Activated CD8-positive, alpha-beta memory T cell treated with anti-CD3 and anti-CD28 coated beads, Interleukin-2, amount 50 U/mL, for 48 hours (primary cell): ENCODE results near the gene CARS1.

Source experiments
- DNase-seq: peaks from one replicate; pipeline ENCODE4 v3.0.0-alpha.2; 2020

Gene CARS1

GRCh38 chr11:3058753-3059664 is 1.8 kb upstream of the CARS1 start:
- no peak for DNase-seq

GRCh38 chr11:3056296-3057068 is 741 bp downstream of the CARS1 start:
- DNase-seq: peak; percentile 65

DNA sequence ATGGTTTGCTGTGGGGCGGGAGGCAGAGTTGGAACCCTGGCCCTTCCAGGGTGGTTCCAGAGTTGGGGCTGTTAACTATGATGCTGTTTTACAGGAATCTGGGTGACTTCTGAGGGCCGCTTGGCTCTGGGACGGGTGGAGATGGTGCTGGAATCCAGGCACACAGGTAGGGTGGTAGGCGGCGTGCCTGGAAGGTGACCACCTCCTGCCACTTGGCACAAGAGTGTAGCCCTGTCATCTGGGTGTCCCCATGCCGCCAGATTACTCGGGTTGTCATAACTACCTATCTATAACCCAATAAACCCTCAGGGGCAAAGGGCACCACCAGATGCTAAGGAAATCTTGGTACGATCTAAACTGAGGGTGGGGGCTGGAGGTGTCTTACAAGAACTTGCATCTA is 1.3 kb downstream of the CARS1 start:
- no peak for DNase-seq

GRCh38 chr11:3052567-3052966 is 4.7 kb downstream of the CARS1 start:
- DNase-seq: no peak

DNA sequence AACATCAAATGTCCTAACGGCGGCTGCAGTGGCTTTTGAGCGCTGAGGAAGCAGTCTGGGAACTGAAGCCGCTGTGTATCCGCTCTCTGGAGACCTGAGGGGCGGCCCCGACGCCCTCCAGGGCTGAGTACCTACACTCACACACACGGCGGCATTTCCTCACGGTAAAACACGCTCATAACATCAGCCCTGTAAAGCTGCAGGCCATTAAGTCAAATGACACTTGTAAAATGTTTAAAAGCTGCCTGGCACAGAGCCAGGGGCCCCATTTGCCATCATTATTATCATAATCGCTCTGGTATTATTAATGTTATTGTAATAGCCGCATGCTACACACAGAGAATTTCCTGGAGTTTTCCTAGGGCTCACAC is 5.1 kb downstream of the CARS1 start:
- no peak for DNase-seq

DNA sequence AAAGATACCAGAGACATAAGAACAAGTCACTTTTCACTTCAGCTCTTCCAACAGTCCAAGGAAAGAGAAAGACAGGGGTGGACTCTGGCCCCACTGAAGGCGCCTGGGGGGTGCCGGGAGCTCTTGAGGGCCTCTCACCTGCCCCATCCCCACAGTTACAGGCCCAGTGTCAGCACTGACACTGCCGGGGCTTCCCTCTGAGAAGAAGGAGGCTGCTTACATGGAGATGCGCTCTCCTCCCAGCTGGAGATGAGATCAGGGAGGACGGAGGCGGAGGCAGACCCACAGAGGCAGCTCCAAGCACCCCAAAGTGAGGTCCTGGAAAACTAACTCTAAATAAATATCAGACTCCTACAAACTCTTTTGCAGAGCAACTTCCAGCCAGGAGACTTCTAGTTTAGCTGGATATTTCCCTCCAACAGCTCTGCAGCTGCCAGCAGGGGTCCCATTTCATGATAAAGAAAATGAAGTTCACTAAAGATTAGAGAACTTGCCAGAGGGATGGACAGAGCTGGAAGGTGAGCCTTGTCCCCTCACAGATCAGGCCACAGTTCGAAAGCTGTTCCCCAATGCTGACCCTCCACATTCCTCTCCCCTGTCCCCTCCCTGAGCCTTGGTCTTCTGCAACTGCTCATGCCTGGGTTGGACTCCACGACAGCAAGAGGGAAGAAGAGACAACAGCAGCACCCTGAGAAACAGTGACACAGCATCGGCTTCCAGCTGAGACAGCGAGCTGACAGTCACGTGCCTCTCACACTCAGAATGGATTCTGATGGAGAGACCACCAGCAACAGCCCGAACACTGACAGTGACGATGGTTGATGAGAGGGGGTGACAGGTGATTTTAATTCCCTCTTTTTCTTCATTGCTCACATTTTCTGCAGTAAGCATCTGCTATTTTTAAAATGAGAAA is 5.8 kb downstream of the CARS1 start:
- no peak for DNase-seq

DNA sequence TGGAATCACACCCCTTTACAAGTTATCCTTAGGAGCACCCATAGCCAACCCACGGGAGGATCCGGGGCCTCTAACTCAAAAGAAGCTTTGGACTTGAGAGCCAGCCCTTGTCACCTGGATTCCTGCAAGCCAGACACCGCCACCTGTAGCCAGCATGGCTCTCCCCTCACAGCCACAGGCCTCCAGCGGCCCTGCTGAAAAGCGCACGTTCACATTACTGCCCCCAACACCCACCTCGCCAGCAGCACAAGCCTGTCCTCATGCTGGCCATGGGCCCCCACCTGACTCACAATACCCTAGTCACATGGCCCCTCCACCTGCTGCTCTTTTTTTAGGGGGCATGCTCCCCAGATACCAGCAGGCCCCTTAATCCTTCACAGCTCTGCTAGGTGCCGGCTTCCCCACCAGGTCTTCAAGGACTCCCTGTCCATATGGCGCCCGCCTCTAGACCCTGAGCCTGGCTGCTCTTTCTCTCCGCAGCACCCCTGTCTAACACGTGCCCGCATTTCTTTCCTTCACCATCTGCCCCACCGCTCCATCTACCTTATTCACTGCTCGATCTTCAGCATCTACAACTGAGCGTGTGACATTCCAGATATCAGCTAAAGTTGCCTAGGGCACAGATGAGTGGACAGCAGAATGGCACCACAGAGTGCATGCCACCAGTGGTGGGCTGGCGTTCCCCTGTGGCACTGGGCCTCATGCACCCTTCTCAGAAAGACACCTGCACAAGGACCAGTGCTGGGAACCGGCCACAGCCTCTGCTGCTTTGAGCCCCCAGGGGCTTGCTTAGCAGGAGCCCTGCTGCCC is 6.6 kb downstream of the CARS1 start:
- DNase-seq: no peak

GRCh38 chr11:3049430-3050243 is 7.6 kb downstream of the CARS1 start:
- peak; percentile 66 for DNase-seq

GRCh38 chr11:3047637-3048036 is 9.6 kb downstream of the CARS1 start:
- DNase-seq: peak; percentile 52

- DNase-seq: no peak
Observed at GRCh38 chr11:3046641-3047040, 10.6 kb downstream of the CARS1 start.

DNA sequence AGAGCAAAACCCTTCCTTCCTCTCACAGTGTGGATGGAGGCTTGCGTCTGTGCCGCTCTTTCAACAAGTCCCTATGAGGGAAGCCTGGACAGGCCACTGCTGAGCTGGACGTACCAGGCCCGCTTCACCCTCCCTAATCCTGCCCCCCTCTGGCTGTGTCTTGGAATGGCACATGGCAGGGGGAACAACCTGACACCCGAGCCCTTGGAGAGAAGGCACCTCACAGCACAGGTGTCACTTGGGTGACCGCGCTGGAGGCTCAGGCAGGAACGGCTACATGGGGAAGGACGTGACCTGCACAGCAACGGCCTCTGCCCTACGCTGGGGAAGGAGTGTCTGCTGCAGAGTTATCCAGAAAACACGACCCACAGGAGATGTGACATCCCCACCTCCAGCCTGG is 11.0 kb downstream of the CARS1 start:
- peak; percentile 50 for DNase-seq

DNA sequence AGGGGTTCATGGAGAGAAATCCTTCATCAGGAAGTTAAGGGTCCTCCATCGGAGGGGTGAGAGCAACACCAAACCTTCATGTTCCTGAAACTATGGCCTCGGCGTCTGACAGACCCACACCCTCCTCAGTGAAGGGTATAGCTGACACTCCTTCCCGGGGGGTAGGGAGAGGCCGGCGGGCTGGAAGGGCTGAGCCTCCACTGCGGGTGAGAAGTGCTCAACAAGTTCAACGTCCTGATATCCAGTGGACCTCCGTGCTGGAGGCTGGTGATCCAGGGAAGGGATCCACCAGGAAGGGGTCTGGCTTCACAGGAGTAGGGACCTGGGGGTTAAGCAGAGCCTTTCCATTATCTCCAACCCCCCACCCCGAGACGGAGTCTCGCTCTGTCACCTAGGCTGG is 12.3 kb downstream of the CARS1 start:
- DNase-seq: no peak

GRCh38 chr11:3044004-3044403 is 13.2 kb downstream of the CARS1 start:
- DNase-seq: no peak

GRCh38 chr11:3043315-3043871 is 13.8 kb downstream of the CARS1 start:
- no peak for DNase-seq

- no peak for DNase-seq
Observed at GRCh38 chr11:3042496-3043314, 14.5 kb downstream of the CARS1 start.

DNA sequence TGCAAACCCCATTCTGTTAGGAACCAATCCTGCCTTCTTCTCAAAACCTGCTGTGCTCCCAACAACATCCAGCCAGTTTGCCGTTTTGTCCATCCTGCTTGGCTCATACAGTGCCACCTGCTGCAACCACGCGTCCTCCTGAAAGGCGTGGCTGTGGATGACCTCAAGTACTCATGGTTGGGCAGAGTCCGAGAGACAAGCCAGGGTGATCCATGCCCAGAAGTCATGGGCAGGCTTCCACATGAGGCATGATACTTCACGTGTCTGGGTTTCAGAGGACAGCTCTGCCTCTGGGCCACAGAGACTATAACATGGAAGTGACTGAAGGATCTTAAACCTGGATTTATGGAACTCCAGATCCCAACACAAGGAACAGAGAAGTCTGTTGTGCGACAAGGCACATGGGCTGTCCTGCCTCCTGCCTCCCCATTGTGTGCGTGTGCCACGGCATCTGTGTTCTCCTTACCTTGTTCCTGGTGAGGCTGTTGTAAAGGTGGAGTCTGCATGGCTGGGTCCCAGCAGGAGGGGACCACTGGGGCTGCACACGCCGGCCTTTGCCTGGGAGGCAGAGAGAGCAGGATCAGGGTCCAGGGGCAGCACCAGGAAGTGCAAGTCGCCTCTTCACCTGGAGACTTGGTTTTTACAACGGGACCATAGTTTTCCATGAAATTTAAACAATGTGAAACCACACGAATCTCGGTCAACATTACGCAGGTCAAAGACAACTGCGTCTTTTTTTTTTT is 15.4 kb downstream of the CARS1 start:
- DNase-seq: no peak

GRCh38 chr11:3040881-3041280 is 16.3 kb downstream of the CARS1 start:
- no peak for DNase-seq

GRCh38 chr11:3037945-3038271 is 19.3 kb downstream of the CARS1 start:
- no peak for DNase-seq
